HepG2 (cell line): ENCODE measurements around the gene SPOP. TPM values are rescaled to one million over a fixed set of nuclear protein-coding genes. Genes with fewer than 3 reads are reported as not detected.

Source experiments
- ATAC-seq: fragments of 200-7000 bp; cut with Tn5 transposase; 3 replicates; pipeline ENCODE4 v1.9.1; 2020; ENCODE audit warnings: mild to moderate bottlenecking, moderate library complexity
- BruUV-seq: library from RNA; stranded (reverse); fragments of 400-500 nt; replicated peaks from 2 replicates; lab custom pipeline; 2021; lab: Mats Ljungman, UMichigan
- CTCF ChIA-PET: fragments of 300-600 bp; formaldehyde crosslinking; extraction: SDS; loops from one replicate; lab custom pipeline; 2021; ENCODE audit warnings: low total read pairs, inconsistent platforms, low intra/inter-chr PET ratio; lab: Yijun Ruan, JAX
- POLR2A ChIA-PET: fragments of 350-600 bp; sonication (Branson Sonifier 250); formaldehyde crosslinking; loops from one replicate; lab custom pipeline; 2020; ENCODE audit warnings: antibody characterized with exemption, inconsistent platforms; lab: Yijun Ruan, JAX
- DNase-seq: peaks from one replicate; pipeline ENCODE4 v3.0.0-alpha.2; 2015; ENCODE audit warnings: low spot score
- FAIRE-seq: peaks from 3 replicates; lab custom pipeline; 2011; peaks lifted over from hg19 to GRCh38; lab: Jason Lieb, UNC
- H2AFZ ChIP-seq: one replicate; pipeline ENCODE4 v1.6.1; 2011; ENCODE audit warnings: low read length, inconsistent platforms
- H3K27ac ChIP-seq: fragments of 300-600 bp; 3 replicates; pipeline ENCODE4 v1.8.0; 2011; ENCODE audit warnings: mixed run types, mild to moderate bottlenecking, mixed read lengths, low read length, inconsistent platforms; ENCODE audit not compliant: insufficient read depth; ENCODE audit errors: extremely low read length
- H3K27me3 ChIP-seq, 2 experiments: fragments of 200-600 bp in 1 of 2; 2 replicates in 1 of 2; 3 replicates in 1 of 2; pipeline versions ENCODE4 v1.6.0 to v1.8.0; 2011; ENCODE audit warnings: low read length in 2 of 2, mild to moderate bottlenecking in 2 of 2, moderate library complexity in 2 of 2, inconsistent platforms in 1 of 2; ENCODE audit not compliant: insufficient read depth in 2 of 2, control insufficient read depth in 1 of 2
- H3K36me3 ChIP-seq, 2 experiments: fragments of 200-600 bp in 1 of 2; replicated peaks in 1 of 2; 2 replicates in 1 of 2; 3 replicates in 1 of 2; pipeline versions ENCODE4 v1.5.1 to v1.8.0; 2011; ENCODE audit warnings: low read length in 2 of 2, inconsistent platforms in 1 of 2; ENCODE audit not compliant: insufficient read depth in 2 of 2, control insufficient read depth in 1 of 2
- H3K4me1 ChIP-seq: 2 replicates; pipeline ENCODE4 v1.5.1; 2012; ENCODE audit warnings: low read length, inconsistent platforms; ENCODE audit not compliant: insufficient read depth
- H3K4me2 ChIP-seq: 2 replicates; pipeline ENCODE4 v1.6.0; 2011; ENCODE audit warnings: low read depth, low read length, inconsistent platforms
- H3K4me3 ChIP-seq, 3 experiments: fragments of 200-600 bp in 1 of 3; sonication (generic), shearing (Covaris generic) in 1 of 3; replicated peaks in 1 of 3; 2 replicates each; pipeline ENCODE4 v1.5.1; 2011 to 2016; ENCODE audit warnings: low read length in 3 of 3, inconsistent platforms in 2 of 3, low read depth in 2 of 3, mild to moderate bottlenecking in 2 of 3, control low read depth in 1 of 3, mixed read lengths in 1 of 3; ENCODE audit not compliant: insufficient read depth in 1 of 3
- H3K79me2 ChIP-seq: one replicate; pipeline ENCODE4 v1.6.1; 2011; ENCODE audit warnings: low read length, inconsistent platforms; ENCODE audit not compliant: insufficient read depth
- H3K9ac ChIP-seq: 2 replicates; pipeline ENCODE4 v1.6.0; 2011; ENCODE audit warnings: mild to moderate bottlenecking, low read depth, low read length, inconsistent platforms; ENCODE audit not compliant: insufficient read depth
- H3K9me3 ChIP-seq: 2 replicates; pipeline ENCODE4 v1.5.1; 2012; ENCODE audit warnings: mild to moderate bottlenecking, low read length
- H4K20me1 ChIP-seq: 2 replicates; pipeline ENCODE4 v1.6.0; 2011; ENCODE audit warnings: inconsistent platforms, mild to moderate bottlenecking, low read length, moderate library complexity; ENCODE audit not compliant: insufficient read depth
- FOXA1 ChIP-seq, 2 experiments: fragments of 450-650 bp in 1 of 2; sonication (generic) in 1 of 2; formaldehyde crosslinking in 1 of 2; IDR thresholded peaks; 2 replicates each; pipeline versions ENCODE4 v1.4.0 to v1.6.1; 2016 to 2020; ENCODE audit warnings: missing genetic modification reagents in 1 of 2
- IRF2 ChIP-seq: IDR thresholded peaks from 2 replicates; pipeline ENCODE4 v1.6.1; 2018; ENCODE audit warnings: missing genetic modification reagents, missing compliant biosample characterization
- PAWR ChIP-seq: sonication (generic); formaldehyde crosslinking; IDR thresholded peaks from 2 replicates; pipeline ENCODE4 v1.4.0; 2020; ENCODE audit warnings: missing genetic modification reagents, mild to moderate bottlenecking, borderline replicate concordance
- PHF20 ChIP-seq: sonication (generic); formaldehyde crosslinking; IDR thresholded peaks from 2 replicates; pipeline ENCODE4 v1.5.0; 2020; ENCODE audit warnings: mild to moderate bottlenecking, missing genetic modification reagents
- POLR2AphosphoS5 ChIP-seq: IDR thresholded peaks from 2 replicates; pipeline ENCODE4 v1.6.1; 2012; ENCODE audit warnings: low read depth, low read length
- TCF12 ChIP-seq, 2 experiments: fragments of 450-650 bp in 1 of 2; sonication (generic) in 1 of 2; formaldehyde crosslinking in 1 of 2; IDR thresholded peaks; 2 replicates each; pipeline versions ENCODE4 v1.6.1 to v1.8.0; 2017 to 2022; ENCODE audit warnings: antibody characterized with exemption in 1 of 2, mild to moderate bottlenecking in 1 of 2, missing genetic modification reagents in 1 of 2, moderate library complexity in 1 of 2
- ZNF205 ChIP-seq: IDR thresholded peaks from 2 replicates; pipeline ENCODE4 v1.6.1; 2018; ENCODE audit warnings: missing biosample characterization, missing genetic modification reagents
- ZNF225 ChIP-seq: sonication (generic); formaldehyde crosslinking; IDR thresholded peaks from 2 replicates; pipeline ENCODE4 v1.4.0; 2020; ENCODE audit warnings: mild to moderate bottlenecking, missing genetic modification reagents
- ZNF501 ChIP-seq: sonication (generic); formaldehyde crosslinking; IDR thresholded peaks from 2 replicates; pipeline ENCODE4 v1.5.1; 2020; ENCODE audit warnings: mild to moderate bottlenecking, moderate library complexity, missing genetic modification reagents
- ZNF552 ChIP-seq: sonication (generic); formaldehyde crosslinking; IDR thresholded peaks from 2 replicates; pipeline ENCODE4 v1.9.0; 2022; ENCODE audit warnings: missing genetic modification reagents, mild to moderate bottlenecking, borderline replicate concordance
- WGBS: methylation state at CpG from one replicate; pipeline ENCODE4 v1.1.6; 2017; ENCODE audit warnings: low lambda C conversion rate; 5-methylcytosine and 5-hydroxymethylcytosine counted together
- in situ Hi-C: cut with HindIII; loops from 2 replicates; pipeline ENCODE4 v1.10.0; 2017; ENCODE audit warnings: low pct_unique_long_range_greater_than_20kb; ENCODE audit not compliant: extremely low pct_ligation_motif_present
- intact Hi-C: fragments of 100-400 bp; cut with micrococcal nuclease; formaldehyde crosslinking; loops from one replicate; pipeline ENCODE4 v1.10.0; 2022; ENCODE audit not compliant: unreplicated experiment
- polyA plus RNA-seq, 8 experiments: library from polyadenylated mRNA; depleted of rRNA in 3 of 8; stranded (reverse) in 7 of 8; unstranded in 1 of 8; fragments of >200 nt; fragmentation: Illumina TruSeq in 4 of 8; extraction: Trizol in 4 of 8; gene quantifications; 2 replicates each; pipeline versions ENCODE4 v1.2.1 to v1.2.3, GENCODE V29; 2011 to 2016; ENCODE audit warnings: low read depth in 4 of 8, missing spikeins in 1 of 8, mixed read lengths in 1 of 8; ENCODE audit not compliant: insufficient read depth in 1 of 8
- total RNA-seq, 5 experiments: library from RNA; depleted of rRNA; stranded (reverse); fragments of >200 nt; fragmentation: Illumina TruSeq; extraction: Trizol; gene quantifications; 2 replicates each; pipeline ENCODE4 v1.2.3, GENCODE V29; 2016; ENCODE audit warnings: low read depth in 1 of 5

SPOP gene
- total and polyA plus RNA-seq, 2 of the 13 experiments (the other 11 are each of a cell fraction or from before 2014, with no cell fraction given), result 52.8 to 60.8 TPM

DNA sequence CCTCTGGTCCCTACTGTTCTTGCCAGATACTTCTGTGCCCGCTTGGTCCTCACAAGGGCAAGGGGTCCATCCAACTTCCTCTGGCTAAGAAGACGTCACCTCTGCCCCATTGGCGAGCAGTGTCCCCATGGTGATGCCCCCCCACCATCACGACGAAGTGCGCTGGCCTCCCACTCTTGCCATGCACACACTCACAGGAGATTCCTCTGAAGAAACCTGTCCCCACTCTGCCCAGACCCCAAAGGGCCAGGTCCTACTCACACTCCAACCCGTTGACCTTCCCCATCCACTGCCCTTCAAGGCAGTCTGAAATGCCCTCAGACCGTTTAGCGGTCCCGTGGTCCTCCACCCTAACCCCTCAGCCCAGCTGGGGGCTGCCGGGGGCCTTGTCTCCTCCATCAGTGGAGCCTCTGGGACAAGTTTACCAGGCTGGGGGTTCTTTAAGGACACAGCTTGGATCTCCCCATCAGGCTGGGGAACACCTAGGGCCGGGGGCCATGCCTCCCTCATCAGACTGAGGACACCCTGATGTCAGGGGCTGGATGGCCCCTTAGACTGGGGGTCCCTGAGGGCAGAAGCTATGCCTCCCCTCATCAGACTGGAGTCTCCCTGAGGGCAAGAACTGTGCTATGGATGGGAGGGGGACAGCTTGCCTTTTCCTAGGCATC, 95.7 kb downstream of the SPOP start:
- intact Hi-C loops (no loop called here), in situ Hi-C loops (no loop called here)
- H3K4me1 ChIP-seq, result peaks cover 9% of the 10 kb centered on the region
- 69% methylated on average over 11 of the region's 12 CpGs for WGBS
- no peak overlapping the region for H2AFZ ChIP-seq
- no peaks in the 10 kb centered on the region for H3K9me3 ChIP-seq
- H4K20me1 ChIP-seq, result no peaks in the 10 kb centered on the region
- POLR2A ChIA-PET, result no interaction called here
- no peak for FAIRE-seq
- no peaks in the 10 kb centered on the region for H3K79me2 ChIP-seq
- TF ChIP-seq ZNF205 (CRISPR knock-in tag), result no peak
- no peak for TF ChIP-seq ZNF225 (CRISPR knock-in tag)
- TF ChIP-seq ZNF501 (CRISPR knock-in tag), result no peak
- no peak for TF ChIP-seq PHF20 (CRISPR knock-in tag)
- TF ChIP-seq FOXA1 (IDR thresholded peaks at IDR 0.05), result no peak
- TF ChIP-seq FOXA1 (CRISPR knock-in tag; IDR thresholded peaks at IDR 0.05), result no peak
- no peak for TF ChIP-seq ZNF552 (CRISPR knock-in tag)
- no peak for TF ChIP-seq IRF2
- no peak for TF ChIP-seq POLR2AphosphoS5
- no peak for TF ChIP-seq TCF12 (IDR thresholded peaks at IDR 0.05)
- no peak for TF ChIP-seq TCF12 (CRISPR knock-in tag; IDR thresholded peaks at IDR 0.05)
- no peak for TF ChIP-seq PAWR (CRISPR knock-in tag)
- BruUV-seq, result no TSS peak
- H3K36me3 ChIP-seq, result no peaks in the 10 kb centered on the region
- peaks cover 5 to 30% of the 10 kb centered on the region in 2 experiments for H3K27me3 ChIP-seq
- no peak for DNase-seq
- H3K9ac ChIP-seq, result no peak overlapping the region
- CTCF ChIA-PET, result no interaction called here
- no peak overlapping the region for H3K4me2 ChIP-seq
- no peak overlapping the region for H3K4me3 ChIP-seq
- ATAC-seq, result no peak
- H3K27ac ChIP-seq, result no peak overlapping the region
